OCI-LY1 (cell line): Measurements from ENCODE around the gene FMO2.

Source experiments
- CTCF ChIP-seq: fragments of 200-600 bp; sonication (generic), shearing (Covaris generic); IDR thresholded peaks from 2 replicates; pipeline ENCODE4 v1.5.1; 2017; ENCODE audit warnings: mild to moderate bottlenecking, antibody characterized with exemption, low read length, moderate library complexity, mixed read lengths
- EZH2 ChIP-seq: fragments of 200-600 bp; sonication (generic), shearing (Covaris generic); IDR thresholded peaks from 2 replicates; pipeline ENCODE4 v1.8.0; 2017; ENCODE audit warnings: borderline replicate concordance, mixed run types, mild to moderate bottlenecking, antibody characterized with exemption, low read length, moderate library complexity, mixed read lengths

- TF ChIP-seq CTCF (peak; percentile 79), EZH2 (no peak)
Observed at GRCh38 chr1:171188388-171189266, 3.5 kb downstream of the FMO2 start.
